ENCODE data around the gene AQP5.

Gene AQP5

DNA sequence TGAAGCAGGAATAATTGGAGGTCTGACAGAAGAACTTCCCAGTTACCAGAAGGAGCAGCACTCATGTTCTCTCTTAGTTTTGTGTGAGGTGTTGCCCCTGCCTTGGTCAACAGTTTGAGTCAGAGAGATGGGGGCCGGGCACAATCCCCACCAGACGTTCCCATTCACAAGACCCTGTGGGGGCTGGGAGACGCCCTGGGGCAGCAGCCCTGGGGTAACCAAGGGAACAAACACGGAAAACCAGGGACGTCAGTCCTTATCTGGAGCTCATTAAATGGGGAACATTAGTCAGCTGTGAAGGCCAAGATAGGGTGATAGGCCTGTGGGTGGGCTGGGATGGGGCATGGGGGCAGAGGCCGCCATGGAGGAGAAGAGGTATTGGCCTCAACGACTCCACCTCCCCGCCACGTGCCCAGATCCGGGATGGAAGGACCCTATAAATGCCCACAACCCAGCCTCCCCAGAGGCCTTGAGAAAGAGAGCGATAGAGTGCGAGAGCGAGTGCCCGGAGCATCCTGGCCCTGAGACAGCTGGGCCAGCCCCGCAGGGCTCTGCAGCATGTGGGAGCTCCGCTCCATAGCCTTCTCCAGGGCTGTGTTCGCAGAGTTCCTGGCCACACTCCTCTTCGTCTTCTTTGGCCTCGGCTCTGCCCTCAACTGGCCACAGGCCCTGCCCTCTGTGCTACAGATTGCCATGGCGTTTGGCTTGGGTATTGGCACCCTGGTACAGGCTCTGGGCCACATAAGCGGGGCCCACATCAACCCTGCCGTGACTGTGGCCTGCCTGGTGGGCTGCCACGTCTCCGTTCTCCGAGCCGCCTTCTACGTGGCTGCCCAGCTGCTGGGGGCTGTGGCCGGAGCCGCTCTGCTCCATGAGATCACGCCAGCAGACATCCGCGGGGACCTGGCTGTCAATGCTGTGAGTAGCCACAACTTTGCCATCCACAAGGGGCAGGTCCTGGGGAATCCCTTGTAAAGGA is 11.1 kb upstream of the AQP5 start, which contains the start of gene AQP2:
Gene AQP2, plus strand, starts transcription at position 465 of the 979 bp plus-strand sequence. Its CDS starts 94 bp downstream, at position 559.
- no peak for DNase-seq (ENCODE audit: low read depth)

DNA sequence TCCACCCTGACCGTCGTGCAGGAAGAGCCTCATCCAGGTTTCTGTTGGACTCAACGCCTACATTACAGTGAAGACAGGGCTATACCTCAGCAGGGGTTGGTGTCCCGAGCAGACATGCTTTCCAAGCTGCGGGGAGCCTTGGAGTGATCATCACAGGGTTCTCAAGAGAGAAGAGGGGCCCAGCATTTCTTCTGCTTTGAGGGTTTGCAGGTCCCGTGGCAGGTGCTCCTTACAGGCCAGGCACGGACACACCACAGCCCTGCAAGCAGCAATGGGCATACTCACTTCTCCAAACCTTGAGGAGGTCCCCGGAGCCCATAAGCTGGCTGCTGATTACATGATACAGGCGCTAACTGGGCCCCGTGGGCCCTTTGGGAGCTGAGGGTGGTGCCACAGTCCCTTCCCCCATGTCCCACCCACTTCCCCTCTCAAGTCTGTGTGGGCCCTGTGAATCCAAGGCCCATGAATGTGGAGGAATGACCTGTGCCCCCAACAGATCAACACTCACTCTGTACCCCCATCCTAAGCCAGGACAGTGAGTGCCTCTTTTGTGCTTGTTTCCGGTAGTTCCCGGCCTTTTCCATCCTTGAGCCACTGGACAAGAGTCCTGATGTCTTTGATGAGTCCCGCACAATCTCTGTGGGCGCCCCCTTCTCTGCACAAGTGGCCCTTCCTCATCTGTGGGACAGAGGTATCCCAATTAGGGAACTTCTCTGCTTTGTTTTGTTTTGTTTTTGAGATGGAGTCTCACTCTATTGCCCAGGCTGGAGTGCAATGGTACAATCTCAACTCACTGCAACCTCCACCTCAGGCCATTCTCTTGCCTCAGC is 10.0 kb upstream of the AQP5 start:
- no peak for DNase-seq (ENCODE audit: low read depth)

DNA sequence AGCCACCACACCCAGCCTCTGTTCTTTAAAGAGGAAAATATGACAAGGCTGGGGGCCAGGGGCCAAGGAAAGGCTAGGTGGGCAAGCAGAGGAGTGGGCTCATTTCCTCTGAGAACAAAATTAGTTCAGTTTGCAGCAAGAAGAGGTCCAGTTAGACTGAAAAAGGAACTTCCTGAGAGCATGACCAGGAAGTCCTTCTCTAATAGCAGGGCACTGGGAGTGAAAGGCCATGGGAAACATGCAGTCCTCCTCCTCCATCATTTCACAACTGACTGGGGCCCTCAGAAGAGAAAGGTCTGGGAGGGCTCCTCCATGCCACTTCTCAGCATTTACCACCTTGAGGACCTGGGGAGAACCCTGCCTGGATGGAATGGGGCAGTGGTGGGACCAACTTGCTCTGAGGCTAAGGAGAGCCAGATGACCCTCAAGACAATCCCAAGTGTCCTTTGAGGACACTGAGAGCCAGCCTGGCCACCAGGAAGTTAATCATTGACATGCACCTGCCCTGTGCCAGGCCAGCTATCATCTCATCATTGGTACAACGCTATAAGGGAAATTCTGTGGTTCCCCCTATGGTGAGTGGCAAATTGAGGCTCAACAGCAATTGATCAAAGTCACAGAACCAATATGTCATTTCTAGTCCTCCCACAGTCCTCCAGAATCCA is 9.1 kb upstream of the AQP5 start:
- no peak for DNase-seq (ENCODE audit: low read depth)

DNA sequence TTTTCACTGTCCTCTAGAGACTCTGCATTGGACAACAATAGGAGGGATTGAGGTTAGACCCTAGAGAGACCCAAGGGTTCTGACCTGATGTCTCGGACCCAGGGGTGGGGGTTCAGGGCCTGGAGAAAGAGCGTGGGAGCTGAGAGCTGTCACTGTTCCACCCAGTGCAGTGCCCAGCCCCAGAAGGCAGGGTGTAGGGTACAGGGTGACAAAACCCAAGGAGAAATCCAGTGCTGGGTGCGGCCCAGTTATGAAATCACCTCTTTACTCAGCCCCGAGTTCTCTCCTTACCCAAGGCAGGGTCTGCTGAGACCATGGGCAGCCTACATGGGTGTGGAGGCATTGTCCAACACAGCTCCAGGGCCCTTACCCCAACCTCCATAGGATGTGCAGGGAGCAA is 8.5 kb upstream of the AQP5 start:
- DNase-seq (ENCODE audit: low read depth): no peak

GRCh38 chr12:49953961-49954846 is 7.5 kb upstream of the AQP5 start:
- no peak for DNase-seq (ENCODE audit: low read depth)

DNA sequence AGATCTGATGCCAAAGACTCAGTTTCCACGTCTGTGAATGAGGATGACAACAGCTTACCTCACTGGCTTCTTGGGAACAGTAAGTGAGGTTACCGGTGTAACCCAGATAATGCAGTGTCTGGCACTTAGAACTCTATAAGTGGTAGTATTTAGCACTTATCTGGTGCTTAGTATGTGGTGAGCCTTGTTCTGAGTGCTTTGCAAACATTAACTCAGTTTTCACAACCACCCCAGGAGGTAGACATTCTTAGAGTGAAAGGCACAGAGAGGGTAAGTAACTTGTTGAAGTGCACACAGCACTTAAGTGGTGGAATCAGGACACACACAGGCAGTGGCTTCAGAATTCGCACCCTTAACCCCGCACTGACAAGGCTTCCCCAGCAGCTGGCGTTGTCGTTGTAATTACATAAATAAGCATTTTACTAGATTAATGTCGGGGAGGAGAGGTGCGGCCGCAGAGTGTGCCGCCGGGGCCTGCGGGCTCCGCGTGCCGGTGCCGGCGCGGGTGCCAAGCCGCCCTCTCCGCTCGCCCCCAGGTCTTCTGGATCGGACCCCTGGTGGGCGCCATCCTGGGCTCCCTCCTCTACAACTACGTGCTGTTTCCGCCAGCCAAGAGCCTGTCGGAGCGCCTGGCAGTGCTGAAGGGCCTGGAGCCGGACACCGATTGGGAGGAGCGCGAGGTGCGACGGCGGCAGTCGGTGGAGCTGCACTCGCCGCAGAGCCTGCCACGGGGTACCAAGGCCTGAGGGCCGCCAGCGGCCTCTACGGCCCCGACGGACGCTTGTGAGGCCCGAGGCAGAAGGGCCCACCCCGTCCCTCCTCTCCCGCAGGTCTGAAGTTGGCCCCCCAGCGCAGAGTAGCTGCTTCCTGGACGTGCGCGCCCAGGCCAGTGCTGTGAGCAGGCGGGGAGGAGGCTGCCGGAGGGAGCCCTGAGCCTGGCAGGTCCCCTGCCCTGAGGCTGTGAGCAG is 6.5 kb upstream of the AQP5 start:
- no peak for DNase-seq (ENCODE audit: low read depth)

GRCh38 chr12:49955899-49956662 is 5.6 kb upstream of the AQP5 start:
- no peak for DNase-seq (ENCODE audit: low read depth)

DNA sequence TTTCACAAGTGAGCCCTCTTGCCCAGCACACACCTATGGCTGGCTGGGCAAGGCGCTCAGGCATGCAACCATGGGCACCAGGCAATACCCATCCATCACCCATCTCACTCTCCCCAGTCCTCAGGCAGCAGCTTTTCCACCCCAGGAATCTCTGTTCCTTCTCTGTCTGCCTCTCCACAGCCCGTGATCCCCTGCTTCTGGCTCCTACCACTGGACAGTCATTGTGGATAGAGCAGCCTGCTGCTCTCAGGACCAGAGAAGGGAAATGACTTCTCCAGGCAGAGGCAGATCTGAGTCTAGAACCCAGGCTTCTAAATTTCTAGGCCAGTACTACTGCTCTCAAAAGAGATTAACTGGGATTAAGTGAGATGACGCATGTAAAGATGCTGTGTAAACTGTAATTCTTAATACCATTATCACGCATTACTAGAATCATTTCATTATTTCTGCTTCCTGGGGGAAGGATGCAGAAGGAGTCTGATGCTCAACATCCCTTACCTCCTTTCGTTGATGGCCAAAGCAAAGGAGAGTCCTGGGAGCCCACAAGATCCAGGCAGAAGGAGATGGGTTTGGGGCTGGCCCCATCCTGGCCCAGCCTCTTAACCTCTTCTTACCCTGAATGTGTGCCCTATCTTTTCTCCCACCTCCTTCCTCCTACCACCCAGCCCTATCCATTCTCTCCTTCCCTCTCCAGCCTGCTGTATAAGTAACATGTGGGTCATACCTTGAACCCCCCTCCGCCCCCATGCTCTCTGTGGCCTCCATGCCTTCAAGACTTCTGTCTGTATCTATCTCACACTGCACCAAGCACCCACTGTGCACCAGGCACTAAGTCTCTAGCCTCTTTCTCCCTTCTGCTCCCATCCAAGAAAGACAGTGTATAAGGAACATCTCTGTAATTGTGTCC is 4.8 kb upstream of the AQP5 start:
- no peak for DNase-seq (ENCODE audit: low read depth)

DNA sequence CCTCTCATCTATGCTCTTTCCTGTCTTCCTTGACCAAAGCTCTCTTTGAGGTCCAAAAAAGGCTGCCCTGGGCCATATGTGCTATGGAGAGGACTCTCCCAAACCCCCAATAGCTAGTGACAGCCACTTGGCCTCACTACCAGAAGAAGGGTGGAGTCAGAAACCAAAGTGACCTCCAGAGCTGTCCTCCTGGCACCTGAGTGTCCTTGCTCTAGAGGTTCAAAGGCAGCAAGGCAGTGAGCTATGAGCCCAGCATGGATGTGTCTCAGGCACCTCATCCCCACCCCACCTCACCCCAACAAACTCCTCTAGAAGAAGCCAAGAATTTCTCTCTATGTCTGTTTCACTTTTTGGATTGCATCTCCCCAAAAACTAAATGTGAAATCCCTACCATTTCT is 4.1 kb upstream of the AQP5 start:
- no peak for DNase-seq (ENCODE audit: low read depth)

DNA sequence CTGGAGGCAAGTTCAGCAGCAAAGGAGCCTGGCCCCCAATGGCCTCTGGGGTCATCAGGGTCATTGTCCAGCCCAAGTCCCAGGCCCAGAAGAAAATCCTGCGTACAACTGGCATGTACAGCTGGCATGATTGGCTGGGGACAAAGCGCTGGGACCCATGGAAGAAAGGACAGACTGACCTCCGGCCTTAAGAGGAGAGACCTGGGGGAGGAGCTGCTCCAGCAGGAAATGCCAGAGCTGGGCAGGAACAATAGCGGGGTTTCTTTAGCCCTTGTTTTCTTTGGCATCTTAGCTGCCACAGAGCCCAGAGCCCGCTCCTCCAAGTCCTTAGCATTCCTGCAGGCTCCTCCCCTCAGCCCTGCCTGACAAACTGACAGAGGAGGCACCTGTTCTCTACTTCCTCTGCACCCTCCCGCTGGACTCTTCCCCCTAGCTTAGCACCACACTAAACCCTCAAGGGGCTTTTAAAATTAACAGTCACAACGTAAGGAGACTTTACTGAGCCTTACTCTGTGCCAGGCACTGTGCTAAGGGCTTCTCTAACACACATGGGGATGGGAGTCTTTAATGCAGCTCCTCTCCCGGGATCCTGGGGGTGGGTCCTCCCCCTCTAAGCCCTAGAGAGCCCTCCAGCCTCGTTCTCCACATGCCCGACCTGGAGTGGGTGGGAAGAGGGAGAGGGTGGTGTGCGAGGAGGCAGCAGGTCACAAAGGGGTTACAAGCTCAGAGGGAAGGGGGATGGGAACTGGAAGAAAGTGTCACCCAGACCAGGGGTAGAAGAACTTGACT is 1.8 kb upstream of the AQP5 start:
- DNase-seq (ENCODE audit: low read depth): no peak

DNA sequence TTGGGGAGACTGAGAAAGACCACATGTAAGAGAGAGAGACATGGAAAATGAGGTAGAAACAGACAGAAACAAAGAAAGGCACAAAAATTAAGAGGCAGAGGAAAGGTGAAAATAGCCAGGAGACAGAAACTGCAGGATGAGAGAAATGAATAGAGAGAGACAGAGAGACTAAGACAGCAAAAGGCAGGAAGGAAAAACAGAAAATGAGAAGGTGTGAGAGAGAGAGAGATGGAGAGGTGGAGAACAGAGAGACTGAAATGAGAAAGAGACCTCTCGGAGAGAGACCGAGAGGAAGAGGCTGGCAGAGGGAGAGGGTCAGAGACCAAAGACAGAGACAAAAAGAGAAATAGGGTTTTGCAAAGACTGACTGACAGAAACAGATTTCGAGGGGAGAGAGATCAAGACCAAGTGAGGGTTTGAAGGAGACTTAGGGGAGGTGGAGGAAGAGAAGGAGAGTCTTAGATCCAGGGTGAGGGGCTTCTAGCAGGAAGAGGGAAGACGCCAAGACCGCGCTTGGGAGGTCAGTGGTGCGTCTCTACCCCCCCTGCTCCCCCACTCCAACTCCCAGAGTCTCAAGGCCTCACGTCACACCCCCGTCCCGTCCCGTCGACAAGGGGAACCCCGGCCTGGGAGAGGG is 1.1 kb upstream of the AQP5 start:
- DNase-seq (ENCODE audit: low read depth): no peak

DNA sequence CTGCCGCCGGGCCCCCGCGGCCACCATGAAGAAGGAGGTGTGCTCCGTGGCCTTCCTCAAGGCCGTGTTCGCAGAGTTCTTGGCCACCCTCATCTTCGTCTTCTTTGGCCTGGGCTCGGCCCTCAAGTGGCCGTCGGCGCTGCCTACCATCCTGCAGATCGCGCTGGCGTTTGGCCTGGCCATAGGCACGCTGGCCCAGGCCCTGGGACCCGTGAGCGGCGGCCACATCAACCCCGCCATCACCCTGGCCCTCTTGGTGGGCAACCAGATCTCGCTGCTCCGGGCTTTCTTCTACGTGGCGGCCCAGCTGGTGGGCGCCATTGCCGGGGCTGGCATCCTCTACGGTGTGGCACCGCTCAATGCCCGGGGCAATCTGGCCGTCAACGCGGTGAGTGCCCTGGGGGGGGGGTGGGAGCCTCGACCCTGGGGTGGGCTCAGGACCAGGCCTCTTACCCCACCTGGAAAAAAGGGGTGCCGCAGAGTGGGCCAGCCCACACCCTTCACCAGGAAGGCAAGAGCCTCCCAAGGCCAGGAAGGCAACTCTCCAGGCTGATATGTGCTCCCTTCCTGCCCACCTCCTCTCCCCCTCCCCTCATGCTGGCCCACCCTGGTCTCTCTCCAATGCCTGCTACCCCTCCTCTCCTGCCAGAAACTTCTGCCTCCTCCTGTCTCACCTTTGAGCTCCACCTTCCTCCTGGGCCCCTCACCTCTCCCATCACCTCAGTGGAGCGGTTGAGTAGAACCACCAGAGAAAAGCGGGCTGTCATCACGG is 507 bp downstream of the AQP5 start:
- DNase-seq (ENCODE audit: low read depth): no peak

DNA sequence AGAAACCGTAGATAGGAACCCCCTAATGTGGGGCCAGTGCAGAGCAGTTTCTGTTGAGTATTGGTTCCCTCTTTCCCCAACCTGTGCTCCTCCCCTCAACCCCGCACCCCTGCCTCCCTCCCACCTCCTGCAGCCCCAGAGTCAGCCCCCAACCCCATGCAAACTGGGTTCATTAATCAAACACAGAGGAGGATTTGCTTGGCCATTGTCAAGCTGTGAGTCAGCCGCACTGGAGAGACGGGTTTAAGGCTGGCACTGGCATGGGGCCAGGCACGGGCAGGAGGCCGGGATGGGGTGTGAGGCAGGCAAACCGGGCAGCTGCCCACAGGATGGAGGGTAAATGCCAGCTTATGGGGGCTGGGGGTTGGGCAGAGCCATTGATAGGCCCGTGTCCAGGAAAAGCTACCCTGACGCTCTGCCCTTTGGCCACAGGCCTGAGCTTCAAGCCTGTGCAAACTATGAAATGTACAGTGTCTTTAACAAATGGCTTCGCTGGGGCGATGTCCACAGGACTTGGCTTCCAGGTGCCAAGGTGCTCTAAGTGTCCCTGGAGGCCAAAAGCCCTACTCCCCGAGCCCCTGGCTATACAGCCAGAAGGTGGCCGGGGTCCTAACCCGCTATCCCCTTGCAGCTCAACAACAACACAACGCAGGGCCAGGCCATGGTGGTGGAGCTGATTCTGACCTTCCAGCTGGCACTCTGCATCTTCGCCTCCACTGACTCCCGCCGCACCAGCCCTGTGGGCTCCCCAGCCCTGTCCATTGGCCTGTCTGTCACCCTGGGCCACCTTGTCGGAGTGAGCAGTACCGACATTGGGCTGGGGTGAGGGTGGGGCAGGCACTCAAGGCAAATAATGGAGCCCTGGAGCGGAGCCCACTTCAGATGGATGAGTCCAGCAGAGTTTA is 1.4 kb downstream of the AQP5 start:
- no peak for DNase-seq (ENCODE audit: low read depth)

GRCh38 chr12:49963976-49964815 is 2.5 kb downstream of the AQP5 start:
- DNase-seq (ENCODE audit: low read depth): no peak
